Globus pallidus (tissue), 1 donor: ENCODE data around the gene ACKR2.

Experiments
- DNase-seq: peaks from one replicate; pipeline ENCODE4 v3.0.0-alpha.2; 2015; ENCODE audit warnings: low spot score

Gene ACKR2

GRCh38 chr3:42829628-42830436 is 20.6 kb downstream of the ACKR2 start:
- no peak for DNase-seq

DNA sequence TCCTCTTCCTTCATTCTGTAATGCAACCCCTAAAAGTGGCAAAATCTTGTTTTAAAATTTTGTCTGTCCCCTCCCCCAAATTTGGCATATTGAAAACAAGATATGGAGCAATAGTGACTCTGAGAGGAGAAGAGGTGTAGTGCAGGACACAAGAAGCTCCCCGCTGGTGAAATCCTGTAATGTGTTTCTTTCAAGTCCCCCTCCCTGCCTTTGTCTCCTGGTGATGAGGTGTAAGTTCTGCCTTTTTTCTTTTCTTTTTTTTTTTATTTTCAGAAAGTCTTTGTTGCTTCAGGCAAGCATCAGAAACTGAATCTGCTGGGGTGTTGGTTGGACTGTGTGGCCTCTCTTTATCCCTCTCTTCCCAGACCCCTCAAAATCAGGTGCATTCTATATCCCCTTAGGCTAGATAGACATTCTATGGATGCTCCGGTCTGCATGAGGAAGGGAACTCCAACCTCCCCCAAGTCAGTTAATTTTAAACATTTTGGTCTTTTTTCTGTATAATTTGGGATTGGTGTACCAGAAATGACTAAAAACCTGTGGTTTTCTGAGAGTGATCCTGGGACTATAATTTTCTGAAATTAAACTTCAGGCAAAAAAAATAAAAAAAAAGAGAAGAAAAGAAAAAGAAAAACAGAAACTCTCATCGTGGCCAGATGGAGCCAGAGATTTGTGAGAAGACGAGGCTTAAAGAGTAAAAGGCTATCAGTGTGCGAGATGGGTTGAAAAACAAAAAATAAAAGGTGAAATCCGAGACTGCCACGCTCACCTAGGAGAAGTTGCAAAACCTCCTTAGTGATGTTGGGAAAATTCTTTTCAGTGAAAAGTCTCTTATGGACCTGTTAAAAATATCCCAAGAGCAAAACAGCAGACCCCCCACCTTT is 21.4 kb downstream of the ACKR2 start:
- peak; percentile 7 for DNase-seq

GRCh38 chr3:42831321-42831713 is 22.1 kb downstream of the ACKR2 start:
- peak; percentile 80 for DNase-seq

- DNase-seq: no peak
Observed at GRCh38 chr3:42836150-42837123, 27.2 kb downstream of the ACKR2 start.

- no peak for DNase-seq
Observed at GRCh38 chr3:42838571-42838970, 29.3 kb downstream of the ACKR2 start.

- peak; percentile 73 for DNase-seq
Observed at GRCh38 chr3:42839616-42840015, 30.4 kb downstream of the ACKR2 start.

DNA sequence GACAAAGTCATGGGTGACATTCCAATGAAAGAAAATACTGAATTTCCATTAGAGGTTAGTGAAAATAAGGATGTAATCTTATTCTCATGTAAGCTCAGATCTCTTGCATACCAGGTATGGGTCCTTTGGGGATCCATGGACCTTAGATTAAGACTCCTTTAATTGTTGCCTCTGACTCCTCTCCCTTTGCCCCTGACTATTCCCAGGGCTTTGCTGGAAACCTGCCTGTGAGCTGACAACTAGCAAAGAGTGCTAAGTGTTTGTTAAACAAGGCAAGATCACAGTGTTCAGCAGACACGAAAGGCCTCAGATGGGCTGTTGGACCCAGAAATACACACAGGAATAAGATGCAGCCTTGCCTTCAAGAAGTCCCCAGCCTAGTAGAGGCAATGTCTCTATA is 32.1 kb downstream of the ACKR2 start:
- no peak for DNase-seq

GRCh38 chr3:42843713-42844411 is 34.6 kb downstream of the ACKR2 start:
- DNase-seq: no peak

- no peak for DNase-seq
Observed at GRCh38 chr3:42844412-42844713, 35.1 kb downstream of the ACKR2 start.

- DNase-seq: no peak
Observed at GRCh38 chr3:42844815-42845214, 35.6 kb downstream of the ACKR2 start.

DNA sequence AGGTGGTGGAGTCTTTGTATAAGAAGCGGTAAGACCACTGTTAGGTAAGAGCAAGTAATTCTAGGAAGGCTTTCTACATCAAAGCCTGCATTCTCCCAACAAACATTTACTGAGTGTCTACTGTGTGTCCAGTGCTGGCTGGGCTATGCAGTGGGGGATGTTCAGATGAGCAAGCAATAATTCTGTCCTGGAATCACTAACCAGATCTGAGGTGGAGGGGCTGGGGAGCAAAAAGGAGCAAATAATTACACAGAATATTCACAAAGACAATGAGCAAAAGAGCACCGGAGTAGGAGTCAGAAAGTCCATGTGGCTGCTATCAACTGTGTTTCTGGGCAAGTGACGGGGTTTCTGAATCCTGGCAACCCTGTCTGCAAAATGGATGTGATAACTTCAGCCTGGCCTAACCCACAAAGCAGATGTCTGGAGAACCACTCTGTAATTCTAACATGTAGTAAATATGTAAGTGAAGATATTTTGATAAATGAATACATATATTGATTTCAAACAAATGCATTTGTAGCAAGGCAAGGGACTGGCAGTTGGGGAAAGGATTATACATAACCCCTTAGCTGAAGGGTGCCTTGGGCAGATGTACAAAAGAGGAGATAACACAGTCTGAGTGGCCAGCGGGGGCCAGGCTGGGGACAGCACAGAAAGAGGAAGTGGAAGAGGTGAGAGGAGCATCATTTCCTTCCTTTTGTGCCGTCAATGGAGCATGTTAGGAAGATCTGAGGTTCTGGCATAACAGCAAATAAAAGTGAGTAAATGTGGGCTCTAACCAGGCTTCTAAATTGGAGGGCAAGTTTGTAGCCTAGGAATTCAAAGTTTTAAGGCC is 37.7 kb downstream of the ACKR2 start:
- DNase-seq: peak; percentile 56

GRCh38 chr3:42847731-42848130 is 38.5 kb downstream of the ACKR2 start:
- DNase-seq: no peak

DNA sequence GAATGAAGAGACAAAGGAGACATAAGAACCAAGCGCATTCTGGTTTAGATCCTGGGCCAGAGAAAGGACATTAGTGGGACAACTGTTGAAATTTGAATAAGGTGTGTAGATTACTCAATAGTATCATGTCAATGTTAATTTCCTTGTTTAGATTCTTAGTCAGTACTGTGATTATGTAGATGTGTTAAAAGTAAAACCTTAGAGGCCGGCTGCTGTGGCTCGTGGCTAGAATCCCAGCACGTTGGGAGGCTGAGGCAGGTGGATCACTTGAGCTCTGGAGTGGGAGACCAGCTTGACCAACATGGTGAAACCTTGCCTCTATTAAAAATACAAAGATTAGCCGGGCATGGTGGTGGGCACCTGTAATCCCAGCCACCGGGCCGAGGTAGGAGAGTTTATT is 39.8 kb downstream of the ACKR2 start:
- DNase-seq: no peak

DNA sequence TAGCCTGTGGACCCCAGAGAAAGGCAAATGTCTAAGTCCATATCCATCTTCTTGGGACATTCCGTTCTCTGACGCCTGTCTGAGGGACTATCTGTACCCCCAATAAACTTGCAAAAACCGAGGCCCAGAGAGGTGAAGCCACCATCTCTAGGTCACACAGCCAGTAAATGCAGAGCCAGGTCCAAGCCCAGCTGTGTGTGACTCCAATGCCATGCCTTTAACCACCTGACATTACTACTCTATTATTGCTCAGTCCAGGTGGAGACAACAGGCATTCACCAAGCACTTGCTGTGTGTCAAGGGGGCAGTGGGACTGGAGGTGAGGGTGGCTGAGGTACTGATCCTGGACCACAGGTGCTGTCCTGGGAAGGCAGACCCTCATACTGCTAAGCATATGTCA is 41.0 kb downstream of the ACKR2 start:
- DNase-seq: no peak

DNA sequence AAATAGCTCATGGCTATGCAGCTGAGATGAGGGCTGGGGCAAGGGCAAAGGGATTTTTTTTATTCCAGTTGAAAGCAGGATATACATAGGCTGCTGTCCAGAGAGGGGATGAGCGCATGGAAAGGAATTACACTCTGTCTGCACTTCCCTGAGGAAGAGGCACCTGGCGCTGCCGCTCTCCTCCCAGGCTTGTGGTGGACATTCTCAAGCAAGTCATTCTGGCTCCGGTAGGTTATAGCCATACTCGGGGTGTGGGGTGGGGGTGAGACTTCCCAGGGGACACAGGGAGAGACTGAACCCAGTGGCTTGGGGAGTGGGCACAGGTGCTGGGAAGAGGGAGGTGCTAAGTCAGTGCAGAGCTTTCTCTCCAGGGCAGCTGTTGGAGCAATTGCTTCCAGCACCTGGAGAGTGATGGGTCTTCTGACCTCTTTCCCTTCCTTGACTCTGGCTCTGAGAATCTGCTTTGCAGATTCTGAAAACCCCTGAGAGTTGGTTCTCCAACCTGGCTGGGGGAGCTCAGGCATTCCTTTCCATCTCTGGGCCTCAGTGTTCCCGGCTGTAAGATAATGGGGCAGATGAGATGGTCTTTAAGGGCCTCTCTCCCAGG is 42.1 kb downstream of the ACKR2 start:
- DNase-seq: no peak

DNA sequence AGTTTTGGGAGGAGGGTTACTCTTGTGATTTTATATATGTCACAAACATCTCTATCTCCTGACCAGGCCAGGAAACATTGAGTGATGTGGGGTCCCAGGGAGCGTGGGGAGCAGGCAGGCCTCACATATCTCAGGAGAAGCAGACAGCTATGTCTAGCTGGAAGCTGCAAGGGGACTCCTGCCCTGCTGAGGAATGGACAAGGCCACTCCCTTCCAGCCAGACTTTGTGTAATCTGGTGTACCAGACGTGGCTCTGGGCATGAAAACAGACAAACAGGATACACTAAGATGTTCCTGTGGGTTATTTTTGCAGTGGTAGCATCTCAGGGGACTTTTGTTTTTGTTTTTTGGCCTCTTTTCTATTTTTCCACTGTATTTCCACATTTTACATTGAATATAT is 43.2 kb downstream of the ACKR2 start:
- DNase-seq: no peak

DNA sequence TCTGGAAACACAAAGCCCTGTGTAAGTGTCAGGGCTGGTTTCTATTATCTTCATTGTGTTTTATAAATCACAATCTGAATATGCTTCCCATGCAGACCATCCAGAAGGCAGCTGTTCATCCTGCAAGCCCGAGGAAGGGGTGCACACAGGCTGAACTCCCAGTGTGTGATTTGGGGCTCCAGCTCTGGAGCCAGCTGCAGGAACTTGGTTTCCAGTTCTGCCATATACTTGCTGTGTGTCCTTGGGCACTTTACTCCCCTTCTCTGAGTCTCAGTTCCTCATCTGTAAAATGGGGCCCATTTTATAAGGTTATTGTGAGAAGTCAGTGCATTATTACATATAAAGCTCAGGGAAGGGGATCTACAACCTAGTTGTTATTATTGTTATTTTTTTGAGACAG is 43.8 kb downstream of the ACKR2 start:
- no peak for DNase-seq

- no peak for DNase-seq
Observed at GRCh38 chr3:42853739-42854302, 44.6 kb downstream of the ACKR2 start.

DNA sequence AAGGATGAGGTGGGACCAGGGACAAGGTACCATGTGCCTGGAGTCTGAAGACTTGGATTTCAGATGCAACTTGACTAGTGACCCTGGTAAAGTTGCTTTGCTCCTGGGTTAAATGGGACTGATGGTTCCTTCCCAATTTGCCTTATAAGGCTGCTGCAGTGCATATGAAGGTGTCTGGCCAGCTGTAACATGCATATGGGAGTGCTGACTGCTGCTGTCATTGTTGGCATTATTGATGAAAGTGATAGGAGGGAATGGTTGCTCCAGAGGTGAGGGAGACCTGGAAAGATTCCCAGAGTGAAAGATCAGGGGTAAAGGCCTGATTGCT is 45.9 kb downstream of the ACKR2 start:
- DNase-seq: no peak
